Measurements from ENCODE around the gene ABCA4. TPM values are rescaled to one million over a fixed set of nuclear protein-coding genes. Genes with fewer than 3 reads are reported as not detected.

ABCA4 gene
- total RNA-seq, 1 experiment from 2014 or later = 0.22 TPM

GRCh38 chr1:93997756-93998155 is 123.2 kb downstream of the ABCA4 start:
- ChIA-PET POLR2A (no interaction called here), RAD21 (ENCODE audit: low non-redundant PET in 1 of 2, low total read pairs in 2 of 2, uncharacterized antibody in 2 of 2, unreplicated experiment in 2 of 2) (no interaction called here), CTCF (no interaction called here)
- TF ChIP-seq ZBTB33 (IDR thresholded peaks at IDR 0.05; ENCODE audit: extremely low read depth, insufficient replicate concordance, low read length) = no peak
- no peak for TF ChIP-seq SRF (IDR thresholded peaks at IDR 0.05; ENCODE audit: low read depth)
- no peak for TF ChIP-seq CBX3 (IDR thresholded peaks at IDR 0.05; ENCODE audit: low read depth)
- TF ChIP-seq CTCF (IDR thresholded peaks at IDR 0.05 in 2 of 3, conservative IDR thresholded peaks at IDR 0.05 in 1 of 3; ENCODE audit: borderline replicate concordance in 1 of 3, insufficient read depth in 1 of 3, low read depth in 2 of 3, low read length in 2 of 3) = no peak
- TF ChIP-seq EZH2 (IDR thresholded peaks at IDR 0.05) = no peak
- no peak for TF ChIP-seq ELF1 (IDR thresholded peaks at IDR 0.05; ENCODE audit: borderline replicate concordance, low read depth)
- TF ChIP-seq EZH2phosphoT487 (IDR thresholded peaks at IDR 0.05; ENCODE audit: borderline replicate concordance) = no peak
- TF ChIP-seq JUND (IDR thresholded peaks at IDR 0.05) = no peak
- TF ChIP-seq ATF3 (IDR thresholded peaks at IDR 0.05) = no peak
- no peak for TF ChIP-seq MAX (IDR thresholded peaks at IDR 0.05)
- TF ChIP-seq YY1 (IDR thresholded peaks at IDR 0.05; ENCODE audit: extremely low read depth, insufficient replicate concordance, low read depth, low read length) = no peak
- DNase-seq (ENCODE audit: low read depth, low spot score) (no peak), ATAC-seq (no peak)
- H3K4me2 ChIP-seq (ENCODE audit: low read length) = no peak overlapping the region
- no peaks in the 10 kb centered on the region for H3K36me3 ChIP-seq (ENCODE audit: control insufficient read depth in 1 of 2, insufficient read depth in 2 of 2, low read length in 2 of 2)
- intact Hi-C loops (cut with micrococcal nuclease) = no loop called here
- no peaks in the 10 kb centered on the region for H3K4me1 ChIP-seq (ENCODE audit: control insufficient read depth in 1 of 2, insufficient read depth in 2 of 2, low read length in 2 of 2)
- no peaks in the 10 kb centered on the region for H3K9me2 ChIP-seq (ENCODE audit: insufficient read depth)
- H3K27me3 ChIP-seq (ENCODE audit: insufficient read depth, low read length) = peaks cover 8% of the 10 kb centered on the region; the same call in 1 of the 2 replicates
- no peak overlapping the region for H3K9ac ChIP-seq (ENCODE audit: low read length)
- no peaks in the 10 kb centered on the region for H3K9me3 ChIP-seq (ENCODE audit: control insufficient read depth in 1 of 2, insufficient read depth in 1 of 2, low read depth in 1 of 2, low read length in 2 of 2)
- H3K79me2 ChIP-seq (ENCODE audit: insufficient read depth, low read length) = no peaks in the 10 kb centered on the region
- BruUV-seq (replicated peaks) = no TSS peak
- H4K20me1 ChIP-seq (ENCODE audit: insufficient read depth) = no peaks in the 10 kb centered on the region
- H3K27ac ChIP-seq (ENCODE audit: low read depth, low read length) = no peak overlapping the region
- H3K4me3 ChIP-seq (replicated peaks in 1 of 2; ENCODE audit: low read depth in 1 of 2, low read length in 2 of 2) = no peak overlapping the region
- H2AFZ ChIP-seq (ENCODE audit: low read depth, low read length, poor library complexity, severe bottlenecking) = no peak overlapping the region
